DOHH2 (cell line): Measurements from ENCODE around the gene FPR3.

Experiments
- CTCF ChIP-seq: fragments of 200-600 bp; sonication (generic); IDR thresholded peaks from one replicate; pipeline ENCODE4 v1.5.1; 2014; ENCODE audit warnings: antibody characterized with exemption, mild to moderate bottlenecking, low read depth, low read length; ENCODE audit not compliant: poor library complexity, severe bottlenecking
- EZH2phosphoT487 ChIP-seq: fragments of 200-600 bp; sonication (generic); IDR thresholded peaks from 2 replicates; pipeline ENCODE4 v1.6.1; 2017; ENCODE audit warnings: borderline replicate concordance, mild to moderate bottlenecking, antibody characterized with exemption, low read length, moderate library complexity, mixed read lengths

DNA sequence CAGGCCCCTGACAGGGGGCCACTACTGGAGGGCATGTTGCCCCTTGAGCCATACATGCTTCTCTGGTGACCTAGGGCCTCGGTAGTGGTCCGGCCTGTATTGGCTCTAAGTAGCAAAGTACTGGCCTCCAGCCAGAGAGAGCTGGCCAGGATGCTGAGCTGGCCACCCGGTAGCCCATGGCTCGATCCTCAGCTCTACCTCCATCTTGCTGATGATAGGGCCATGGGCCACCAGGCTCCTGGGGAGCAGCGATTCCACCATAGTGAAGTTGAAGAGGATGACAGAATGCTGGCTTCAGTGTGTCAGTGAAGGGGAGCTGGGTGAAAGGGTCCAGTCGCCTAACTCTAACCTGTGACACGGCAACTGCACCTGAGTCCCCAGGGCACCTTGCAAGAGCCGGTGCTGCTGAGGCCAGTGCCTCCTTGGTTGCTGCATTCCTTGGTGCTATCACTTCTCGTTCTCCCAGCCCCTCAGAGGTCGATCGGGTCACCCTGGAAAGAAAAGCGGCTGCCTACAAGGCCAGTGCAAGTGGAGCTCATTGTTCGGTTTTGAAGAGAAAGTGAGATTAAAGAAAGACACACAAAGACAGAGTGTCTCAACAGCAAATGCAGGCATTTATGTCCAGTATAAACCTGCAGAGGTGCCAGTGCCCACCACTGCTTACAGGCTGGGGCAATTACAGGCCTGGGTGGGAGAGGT, 5.0 kb downstream of the FPR3 start:
- TF ChIP-seq CTCF = no peak
- no peak for TF ChIP-seq EZH2phosphoT487
